ACC112 (cell line): ENCODE results near the gene WDR70.
"Not testable (repeated sequence)": the region's sequence is repeated elsewhere in the genome, so short reads cannot be mapped to it uniquely, and the experiment has no call there.

Source experiments
- H2AFZ ChIP-seq: fragments of 200-600 bp; sonication (generic); one replicate; pipeline ENCODE4 v1.6.0; 2017; ENCODE audit warnings: antibody characterized with exemption, low read length; ENCODE audit not compliant: unreplicated experiment
- H3K27ac ChIP-seq: fragments of 200-600 bp; sonication (generic); 2 replicates; pipeline ENCODE4 v1.5.1; 2014; ENCODE audit warnings: low read depth, mild to moderate bottlenecking, antibody characterized with exemption, low read length, moderate library complexity
- H3K27me3 ChIP-seq: fragments of 200-600 bp; sonication (generic); 2 replicates; pipeline ENCODE4 v1.6.1; 2014; ENCODE audit warnings: mild to moderate bottlenecking, antibody characterized with exemption, low read length, moderate library complexity, mixed read lengths; ENCODE audit not compliant: insufficient read depth
- H3K36me3 ChIP-seq: fragments of 200-600 bp; sonication (generic); 2 replicates; pipeline ENCODE4 v1.6.1; 2016; ENCODE audit warnings: mild to moderate bottlenecking, antibody characterized with exemption, low read length, moderate library complexity, mixed read lengths; ENCODE audit not compliant: insufficient read depth
- H3K4me1 ChIP-seq: fragments of 200-600 bp; sonication (generic); one replicate; pipeline ENCODE4 v1.6.1; 2016; ENCODE audit warnings: low read length, mixed read lengths; ENCODE audit not compliant: insufficient read depth, unreplicated experiment, control insufficient read depth
- H3K4me3 ChIP-seq: fragments of 200-600 bp; sonication (generic); 2 replicates; pipeline ENCODE4 v1.5.1; 2014; ENCODE audit warnings: mild to moderate bottlenecking, low read depth, low read length
- H3K79me2 ChIP-seq: fragments of 200-600 bp; sonication (generic); one replicate; pipeline ENCODE4 v1.6.0; 2016; ENCODE audit warnings: low read length; ENCODE audit not compliant: control insufficient read depth, unreplicated experiment, insufficient read depth

WDR70 gene

DNA sequence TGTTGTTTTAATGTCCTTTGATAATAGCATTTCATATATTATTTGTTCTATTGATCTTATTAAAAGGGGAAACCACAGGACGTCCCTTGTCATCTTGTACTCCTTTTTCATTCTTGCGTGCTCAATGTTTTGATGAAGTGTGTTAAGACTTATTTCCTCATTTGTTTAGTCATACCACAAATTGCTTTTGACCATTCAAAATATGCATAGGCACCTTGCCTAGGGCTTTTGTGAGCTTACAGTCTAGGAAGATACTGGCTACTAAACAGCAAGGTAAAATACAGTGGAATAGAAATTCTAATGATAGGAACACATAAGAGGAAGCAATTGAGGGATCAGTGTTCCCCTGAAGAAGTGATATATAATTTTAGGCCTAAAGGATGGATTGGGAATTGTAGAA, 190.3 kb downstream of the WDR70 start:
- H3K27me3 ChIP-seq: no peaks in the 10 kb centered on the region
- no peaks in the 10 kb centered on the region for H3K4me1 ChIP-seq
- H3K79me2 ChIP-seq: no peaks in the 10 kb centered on the region
- no peak overlapping the region for H3K27ac ChIP-seq
- no peak overlapping the region for H2AFZ ChIP-seq
- no peaks in the 10 kb centered on the region for H3K36me3 ChIP-seq
- no peak overlapping the region for H3K4me3 ChIP-seq

DNA sequence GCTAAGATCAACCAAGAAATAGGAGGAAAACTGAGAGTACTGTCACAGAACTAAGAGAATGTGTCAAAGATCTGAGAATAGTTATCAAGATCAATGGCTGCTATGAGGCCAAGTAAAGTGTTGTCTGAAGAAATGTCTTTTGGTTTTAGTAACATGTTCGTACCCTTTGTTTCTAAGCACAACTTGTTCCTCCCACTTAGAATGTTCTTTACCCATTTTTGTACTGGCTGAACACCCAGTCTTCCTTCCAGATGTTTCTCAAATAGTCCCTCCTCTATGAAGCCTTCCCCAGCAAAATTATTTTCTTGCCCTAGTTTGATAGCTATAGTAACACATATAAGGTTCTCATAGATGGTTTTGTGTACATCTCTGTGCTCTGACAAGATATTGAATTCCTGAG, 191.5 kb downstream of the WDR70 start:
- Histone ChIP-seq H3K4me1 (no peaks in the 10 kb centered on the region), H3K36me3 (no peaks in the 10 kb centered on the region), H2AFZ (no peak overlapping the region), H3K27ac (no peak overlapping the region), H3K27me3 (no peaks in the 10 kb centered on the region), H3K79me2 (no peaks in the 10 kb centered on the region), H3K4me3 (no peak overlapping the region)

DNA sequence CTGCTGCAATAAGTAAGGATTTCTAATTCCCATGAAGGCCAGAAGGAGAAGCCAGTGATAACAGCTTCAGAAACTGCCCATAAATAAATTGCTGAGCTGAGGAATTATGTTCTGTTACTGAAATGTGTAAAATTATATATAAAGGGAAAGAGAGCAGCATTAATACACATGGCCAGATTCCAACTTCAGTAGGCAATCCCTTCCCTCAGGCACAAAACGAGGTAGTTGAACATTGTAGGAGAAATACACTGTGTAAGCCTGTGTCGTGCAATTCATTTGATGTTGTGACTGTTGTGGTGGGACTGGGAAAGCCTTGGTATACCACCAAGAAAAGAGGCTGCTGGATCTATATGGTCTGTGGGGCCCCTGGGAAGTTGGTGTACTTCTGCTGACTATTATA, 192.9 kb downstream of the WDR70 start:
- H3K36me3 ChIP-seq: no peaks in the 10 kb centered on the region
- H3K4me1 ChIP-seq: no peaks in the 10 kb centered on the region
- no peak overlapping the region for H3K27ac ChIP-seq
- H2AFZ ChIP-seq: no peak overlapping the region
- H3K27me3 ChIP-seq: no peaks in the 10 kb centered on the region
- no peak overlapping the region for H3K4me3 ChIP-seq
- H3K79me2 ChIP-seq: no peaks in the 10 kb centered on the region

DNA sequence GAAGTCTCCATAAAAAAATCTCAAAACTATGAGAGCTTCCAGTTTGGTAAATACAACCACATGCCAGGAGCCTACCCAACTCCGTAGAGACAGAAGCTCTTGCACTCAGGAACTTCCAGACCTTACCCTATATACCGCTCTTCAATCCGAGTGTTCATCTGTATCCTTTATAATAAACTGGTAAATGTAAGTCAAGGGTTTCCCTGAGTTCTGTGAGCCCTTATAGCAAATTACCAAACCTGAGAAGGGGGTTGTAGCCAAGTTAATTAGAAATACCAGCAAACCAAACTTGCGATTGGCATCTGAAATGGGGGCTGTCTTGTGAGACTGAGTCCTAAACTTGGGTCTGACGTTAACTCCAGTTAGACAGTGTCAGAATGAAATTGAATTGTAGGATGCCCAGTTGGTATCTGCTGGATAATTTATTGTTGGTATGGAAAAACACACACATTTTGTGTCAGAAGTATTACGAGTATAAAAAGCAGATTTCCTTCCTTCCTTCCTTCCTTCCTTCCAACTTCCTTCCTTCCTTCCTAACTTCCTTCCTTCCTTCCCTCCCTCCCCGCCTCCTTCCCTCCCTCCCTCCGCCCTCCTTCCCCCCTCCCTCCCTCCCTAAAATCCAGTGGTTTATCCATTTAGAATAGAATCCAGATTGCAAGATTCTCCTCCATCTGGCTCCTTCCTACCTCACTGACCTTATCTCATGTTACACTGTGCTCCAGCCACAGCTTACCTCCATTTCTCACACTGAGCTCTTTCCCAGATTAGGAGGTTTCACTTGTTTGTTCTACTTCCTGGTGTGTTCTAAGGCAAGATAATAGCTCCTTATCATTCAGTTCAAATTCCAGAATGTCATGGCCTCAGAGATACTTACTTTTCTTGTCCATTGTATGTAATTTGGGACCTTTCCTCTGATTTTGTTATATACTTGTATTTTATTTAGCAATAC, 196.7 kb downstream of the WDR70 start:
- Histone ChIP-seq H3K36me3 (no peaks in the 10 kb centered on the region), H3K4me1 (no peaks in the 10 kb centered on the region), H3K4me3 (no peak overlapping the region), H3K27me3 (no peaks in the 10 kb centered on the region), H3K27ac (no peak overlapping the region), H3K79me2 (no peaks in the 10 kb centered on the region), H2AFZ (no peak overlapping the region)

DNA sequence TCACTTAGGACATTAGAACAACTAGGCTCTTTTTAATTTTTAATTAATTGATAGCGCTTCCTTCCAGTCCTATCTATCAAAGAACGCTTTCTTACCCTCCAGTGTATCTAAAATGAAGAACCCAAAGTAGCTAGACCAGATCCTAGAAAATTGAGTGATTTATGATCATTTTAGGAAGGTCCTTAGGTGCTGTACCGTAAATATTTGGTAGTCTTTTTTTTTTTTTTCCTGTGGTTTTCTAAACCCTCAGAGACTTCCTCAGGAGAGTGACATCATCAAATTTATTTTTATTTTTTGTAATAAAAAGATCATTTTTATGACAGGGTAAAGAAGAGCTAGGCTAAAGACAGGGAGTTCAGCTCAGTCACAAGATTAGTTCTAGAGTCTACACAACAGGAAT, 197.4 kb downstream of the WDR70 start:
- no peaks in the 10 kb centered on the region for H3K4me1 ChIP-seq
- no peaks in the 10 kb centered on the region for H3K27me3 ChIP-seq
- H3K36me3 ChIP-seq: no peaks in the 10 kb centered on the region
- H3K79me2 ChIP-seq: no peaks in the 10 kb centered on the region
- no peak overlapping the region for H3K4me3 ChIP-seq
- H2AFZ ChIP-seq: no peak overlapping the region
- no peak overlapping the region for H3K27ac ChIP-seq

DNA sequence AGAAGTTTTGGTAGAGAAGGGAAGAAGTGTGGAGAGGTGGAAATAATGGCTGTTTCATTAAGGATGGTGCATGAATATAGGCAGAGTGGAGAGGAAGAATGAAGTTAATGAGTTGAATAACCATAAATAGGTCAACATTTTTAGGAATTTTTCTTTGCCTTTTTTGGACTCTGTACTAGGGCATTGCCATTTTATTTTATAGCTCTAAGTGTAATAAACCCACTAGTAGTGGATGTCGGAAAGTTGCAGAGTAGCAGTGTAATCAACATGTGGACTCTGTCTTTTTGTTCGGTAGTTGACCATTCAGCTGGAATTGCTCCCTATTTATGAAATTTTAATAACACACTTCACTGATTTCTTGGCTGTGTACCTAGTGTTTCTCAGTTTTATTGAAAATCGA, 199.1 kb downstream of the WDR70 start:
- Histone ChIP-seq H3K4me3 (no peak overlapping the region), H3K36me3 (no peaks in the 10 kb centered on the region), H3K4me1 (no peaks in the 10 kb centered on the region), H3K27me3 (no peaks in the 10 kb centered on the region), H2AFZ (no peak overlapping the region), H3K79me2 (no peaks in the 10 kb centered on the region), H3K27ac (no peak overlapping the region)

DNA sequence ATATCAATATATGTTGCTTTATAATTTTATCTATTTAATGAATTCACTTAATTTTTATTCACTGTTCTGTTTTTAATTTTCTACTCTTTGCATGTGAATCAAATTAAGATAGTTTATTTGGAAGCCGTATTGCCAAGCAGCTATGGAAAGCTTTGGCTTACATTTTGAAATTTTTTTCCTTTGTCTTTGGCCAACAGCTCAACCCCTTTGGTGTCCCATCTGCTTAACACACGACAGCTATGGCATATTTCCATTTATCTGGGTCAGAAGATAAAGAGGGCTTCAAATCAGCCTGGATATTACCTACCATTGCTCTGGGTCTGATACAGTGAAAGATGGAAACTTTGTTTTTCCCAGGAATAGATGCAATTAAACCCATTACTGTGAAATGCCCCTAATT, 201.0 kb downstream of the WDR70 start:
- Histone ChIP-seq H3K4me3 (no peak overlapping the region), H3K27me3 (no peaks in the 10 kb centered on the region), H3K79me2 (no peaks in the 10 kb centered on the region), H3K36me3 (no peaks in the 10 kb centered on the region), H3K27ac (no peak overlapping the region), H3K4me1 (no peaks in the 10 kb centered on the region), H2AFZ (no peak overlapping the region)

DNA sequence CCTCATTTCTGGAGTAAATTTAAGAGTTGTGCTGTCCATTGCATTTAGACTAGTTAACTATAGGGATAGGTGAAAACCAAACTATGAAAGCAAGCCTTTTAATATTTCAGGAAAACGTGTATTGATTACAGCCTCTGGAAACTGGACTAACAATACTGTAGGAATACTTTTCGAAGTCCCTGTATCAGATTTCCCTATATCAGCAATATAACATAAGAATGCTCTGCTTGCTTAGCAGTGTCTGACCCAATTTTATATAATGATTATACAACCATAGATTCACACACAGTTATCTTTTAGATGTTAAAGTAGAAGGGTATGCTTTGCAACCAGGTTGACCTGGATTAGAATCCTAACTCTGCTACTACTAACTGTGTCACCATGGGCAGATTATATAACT, 203.1 kb downstream of the WDR70 start:
- no peaks in the 10 kb centered on the region for H3K4me1 ChIP-seq
- no peak overlapping the region for H2AFZ ChIP-seq
- H3K4me3 ChIP-seq: no peak overlapping the region
- H3K27me3 ChIP-seq: no peaks in the 10 kb centered on the region
- H3K27ac ChIP-seq: no peak overlapping the region
- no peaks in the 10 kb centered on the region for H3K79me2 ChIP-seq
- no peaks in the 10 kb centered on the region for H3K36me3 ChIP-seq

DNA sequence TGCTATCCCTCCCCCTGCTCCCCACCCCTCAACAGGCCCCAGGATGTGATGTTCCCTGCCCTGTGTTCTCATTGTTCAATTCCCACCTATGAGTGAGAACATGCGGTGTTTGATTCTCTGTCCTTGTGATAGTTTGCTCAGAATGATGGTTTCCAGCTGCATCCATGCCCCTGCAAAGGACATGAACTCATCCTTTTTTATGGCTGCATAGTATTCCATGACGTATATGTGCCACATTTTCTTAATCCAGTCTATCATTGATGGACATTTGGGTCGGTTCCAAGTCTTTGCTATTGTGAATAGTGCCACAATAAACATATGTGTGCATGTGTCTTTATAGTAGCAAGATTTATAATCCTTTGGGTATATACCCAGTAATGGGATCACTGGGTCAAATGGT, 214.2 kb downstream of the WDR70 start:
- H3K4me3 ChIP-seq, H2AFZ ChIP-seq, H3K79me2 ChIP-seq, H3K4me1 ChIP-seq, H3K27me3 ChIP-seq, H3K36me3 ChIP-seq, H3K27ac ChIP-seq: not testable (repeated sequence)

DNA sequence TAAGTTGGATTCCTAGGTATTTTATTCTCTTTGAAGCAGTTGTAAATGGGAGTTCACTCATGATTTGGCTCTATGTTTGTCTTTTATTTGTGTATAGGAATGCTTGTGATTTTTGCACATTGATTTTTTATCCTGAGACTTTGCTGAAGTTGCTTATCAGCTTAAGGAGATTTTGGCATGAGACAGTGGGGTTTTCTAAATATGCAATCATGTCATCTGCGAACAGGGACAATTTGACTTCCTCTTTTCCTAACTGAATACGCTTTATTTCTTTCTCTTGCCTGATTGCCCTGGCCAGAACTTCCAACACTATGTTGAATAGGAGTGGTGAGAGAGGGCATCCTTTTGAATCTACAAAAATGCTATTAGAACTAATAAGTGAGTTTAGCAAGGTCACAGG, 215.7 kb downstream of the WDR70 start:
- not testable (repeated sequence) for H3K27ac ChIP-seq, H2AFZ ChIP-seq, H3K4me1 ChIP-seq, H3K27me3 ChIP-seq, H3K79me2 ChIP-seq, H3K36me3 ChIP-seq, H3K4me3 ChIP-seq

DNA sequence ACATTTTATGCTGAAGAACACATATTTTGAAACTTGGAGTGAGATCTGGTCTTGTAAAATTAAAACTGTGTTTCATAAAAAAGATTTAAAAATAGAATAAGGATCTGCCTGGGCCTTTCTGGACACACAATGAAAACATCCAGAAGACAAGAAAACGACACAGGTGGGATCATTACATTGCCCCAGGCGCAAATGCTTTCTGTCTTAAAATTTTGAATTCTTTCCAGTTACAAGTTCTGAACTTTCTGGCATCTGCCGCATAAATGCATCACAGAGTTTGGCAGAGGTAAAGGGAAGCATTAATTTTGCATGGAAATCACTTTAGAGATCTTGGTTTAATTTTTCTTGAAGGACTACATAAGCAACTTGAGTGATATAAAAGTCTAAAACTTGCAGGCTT, 219.6 kb downstream of the WDR70 start:
- peaks cover 7% of the 10 kb centered on the region for H3K36me3 ChIP-seq
- no peaks in the 10 kb centered on the region for H3K27me3 ChIP-seq
- H3K79me2 ChIP-seq: no peaks in the 10 kb centered on the region
- no peak overlapping the region for H3K4me3 ChIP-seq
- no peaks in the 10 kb centered on the region for H3K4me1 ChIP-seq
- no peak overlapping the region for H3K27ac ChIP-seq
- no peak overlapping the region for H2AFZ ChIP-seq
